Liver (tissue), 9 donors: ENCODE data around the gene TBX19. TPM values are rescaled to one million over a fixed set of nuclear protein-coding genes. Genes with fewer than 3 reads are reported as not detected.

Experiments
- DNase-seq: peaks from one replicate; pipeline ENCODE4 v3.0.0-alpha.2; 2017; ENCODE audit warnings: low spot score
- H3K27ac ChIP-seq, 2 donors: one replicate each; pipeline ENCODE4 v1.7.0; 2013; ENCODE audit warnings: inconsistent platforms in 2 of 2, low read length in 2 of 2, control low read depth in 1 of 2, low read depth in 1 of 2, mild to moderate bottlenecking in 1 of 2
- H3K27me3 ChIP-seq, 4 donors: one replicate each; pipeline versions ENCODE4 v1.6.1 to v1.7.0; 2013; ENCODE audit warnings: low read length in 3 of 4, inconsistent platforms in 1 of 4, mild to moderate bottlenecking in 1 of 4, moderate library complexity in 1 of 4; ENCODE audit not compliant: control insufficient read depth in 4 of 4, insufficient read depth in 4 of 4
- H3K36me3 ChIP-seq, 4 donors: one replicate each; pipeline versions ENCODE4 v1.6.1 to v1.7.0; 2013; ENCODE audit warnings: low read length in 3 of 4, mild to moderate bottlenecking in 3 of 4, low read depth in 1 of 4, moderate library complexity in 1 of 4; ENCODE audit not compliant: control insufficient read depth in 4 of 4, insufficient read depth in 3 of 4
- H3K4me1 ChIP-seq, 4 donors: one replicate each; pipeline versions ENCODE4 v1.6.1 to v1.7.0; 2013; ENCODE audit warnings: low read length in 3 of 4, mild to moderate bottlenecking in 3 of 4, moderate library complexity in 1 of 4; ENCODE audit not compliant: control insufficient read depth in 4 of 4, insufficient read depth in 4 of 4
- H3K4me3 ChIP-seq, 3 donors: one replicate each; pipeline versions ENCODE4 v1.6.1 to v1.7.0; 2013; ENCODE audit warnings: low read length in 3 of 3, control low read depth in 1 of 3, low read depth in 1 of 3, mild to moderate bottlenecking in 1 of 3
- H3K9ac ChIP-seq, 2 donors: one replicate each; pipeline ENCODE4 v1.7.0; 2013; ENCODE audit warnings: low read length in 2 of 2, mild to moderate bottlenecking in 2 of 2, moderate library complexity in 2 of 2, control low read depth in 1 of 2, low read depth in 1 of 2
- H3K9me3 ChIP-seq, 4 donors: one replicate each; pipeline versions ENCODE4 v1.6.1 to v1.7.0; 2013; ENCODE audit warnings: low read length in 3 of 4; ENCODE audit not compliant: control insufficient read depth in 4 of 4
- EGR1 ChIP-seq, 2 donors: IDR thresholded peaks; 2 replicates each; pipeline ENCODE4 v1.6.1; 2016 to 2018; ENCODE audit warnings: antibody characterized with exemption in 2 of 2, low read depth in 2 of 2
- FOXA1 ChIP-seq: IDR thresholded peaks from 2 replicates; pipeline ENCODE4 v1.6.1; 2016; ENCODE audit warnings: antibody characterized with exemption
- FOXA2 ChIP-seq: IDR thresholded peaks from 2 replicates; pipeline ENCODE4 v1.6.1; 2016; ENCODE audit warnings: antibody characterized with exemption
- GABPA ChIP-seq, 2 donors: IDR thresholded peaks in 1 of 2; conservative IDR thresholded peaks in 1 of 2; 2 replicates each; pipeline ENCODE4 v1.6.1; 2016; ENCODE audit warnings: antibody characterized with exemption in 2 of 2, mild to moderate bottlenecking in 1 of 2, moderate library complexity in 1 of 2
- HNF4A ChIP-seq, 2 donors: conservative IDR thresholded peaks; 2 replicates each; pipeline ENCODE4 v1.6.1; 2016; ENCODE audit warnings: antibody characterized with exemption in 2 of 2, mild to moderate bottlenecking in 2 of 2
- HNF4G ChIP-seq: IDR thresholded peaks from 2 replicates; pipeline ENCODE4 v1.6.1; 2016; ENCODE audit warnings: antibody characterized with exemption
- JUND ChIP-seq, 2 donors: IDR thresholded peaks; 2 replicates each; pipeline ENCODE4 v1.6.1; 2016; ENCODE audit warnings: antibody characterized with exemption in 2 of 2
- RAD21 ChIP-seq, 2 donors: IDR thresholded peaks; 2 replicates each; pipeline ENCODE4 v1.6.1; 2016; ENCODE audit warnings: antibody characterized with exemption in 2 of 2, mild to moderate bottlenecking in 2 of 2
- RXRA ChIP-seq, 2 donors: IDR thresholded peaks; 2 replicates each; pipeline ENCODE4 v1.6.1; 2017 to 2018; ENCODE audit warnings: antibody characterized with exemption in 2 of 2, mild to moderate bottlenecking in 1 of 2
- SP1 ChIP-seq: IDR thresholded peaks from 2 replicates; pipeline ENCODE4 v1.6.1; 2018; ENCODE audit warnings: antibody characterized with exemption, mild to moderate bottlenecking
- TAF1 ChIP-seq: conservative IDR thresholded peaks from 2 replicates; pipeline ENCODE4 v1.6.1; 2016; ENCODE audit warnings: antibody characterized with exemption, mild to moderate bottlenecking
- YY1 ChIP-seq: IDR thresholded peaks from 2 replicates; pipeline ENCODE4 v1.6.1; 2016; ENCODE audit warnings: antibody characterized with exemption, mild to moderate bottlenecking
- WGBS: extraction: QIAGEN DNeasy Blood & Tissue Kit; methylation state at CpG from one replicate; pipeline ENCODE4 v1.1.7; 2013; 5-methylcytosine and 5-hydroxymethylcytosine counted together
- polyA plus RNA-seq, 2 donors: library from polyadenylated mRNA; stranded (reverse) in 1 of 2; unstranded in 1 of 2; fragments of 200-250 nt in 1 of 2; fragments of >200 nt in 1 of 2; fragmentation: Nextera tagmentation in 1 of 2; extraction: Ambion mirVana in 1 of 2; gene quantifications; one replicate each; pipeline versions ENCODE4 v1.2.1 to v1.2.3, GENCODE V29; 2013 to 2015
- total RNA-seq, 2 donors: library from RNA; depleted of rRNA; stranded (reverse); fragments of >200 nt; gene quantifications; one replicate each; pipeline ENCODE4 v1.2.3, GENCODE V29; 2014
- TF ChIP-seq, protein P1 (sequence below): IDR thresholded peaks from 2 replicates; pipeline ENCODE4 v1.6.1; 2016; ENCODE audit warnings: antibody characterized with exemption
- TF ChIP-seq, protein P2 (sequence below): IDR thresholded peaks from 2 replicates; pipeline ENCODE4 v1.6.1; 2016; ENCODE audit warnings: antibody characterized with exemption
- TF ChIP-seq, protein P3 (sequence below): IDR thresholded peaks from 2 replicates; pipeline ENCODE4 v1.6.1; 2016; ENCODE audit warnings: antibody characterized with exemption
- TF ChIP-seq, protein P4 (sequence below): IDR thresholded peaks from 2 replicates; pipeline ENCODE4 v1.6.1; 2016; ENCODE audit warnings: antibody characterized with exemption, mild to moderate bottlenecking
- TF ChIP-seq, protein P5 (sequence below): fragments of 150-350 bp; IDR thresholded peaks from 2 replicates; pipeline ENCODE4 v1.5.1; 2017; ENCODE audit warnings: improper control_type of control experiment, low read depth, low read length; ENCODE audit not compliant: missing input control
- donor health status: healthy.
- donor health status: healthy.
- donor health status: healthy.
- donor health status: healthy.
- donor health status: healthy.

TBX19 gene
- total and polyA plus RNA-seq, 4 donors = 0.20 to 0.92 (median 0.37) TPM

DNA sequence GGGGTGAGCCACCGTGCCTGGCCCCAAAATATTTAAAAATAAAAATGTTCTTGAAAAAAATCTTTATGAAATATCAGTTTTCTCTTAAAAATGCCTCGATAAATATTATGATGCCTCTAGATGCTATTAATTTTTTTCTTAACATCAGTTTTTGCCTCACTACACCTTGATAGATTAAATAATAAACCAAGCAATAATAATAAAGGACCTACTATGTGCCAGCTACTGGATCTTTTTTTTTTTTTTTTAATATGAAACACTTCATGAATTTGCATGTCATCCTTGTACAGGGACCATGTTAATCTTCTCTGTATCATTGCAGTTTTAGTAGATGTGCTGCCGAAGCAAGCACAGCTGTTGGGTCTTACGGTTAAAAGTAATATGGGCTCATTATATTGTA, 17.5 kb upstream of the TBX19 start (continued):
- no peak for TF ChIP-seq GABPA (IDR thresholded peaks at IDR 0.05 in 1 of 2, conservative IDR thresholded peaks at IDR 0.05 in 1 of 2)
- TF ChIP-seq FOXA1 = no peak
- TF ChIP-seq JUND (IDR thresholded peaks at IDR 0.05) = no peak
- no peak for TF ChIP-seq RXRA (IDR thresholded peaks at IDR 0.05)
- TF ChIP-seq HNF4G = no peak
- no peak for TF ChIP-seq SP1
- TF ChIP-seq EGR1 (IDR thresholded peaks at IDR 0.05; ENCODE audit: low read depth in 2 of 2) = no peak
- TF ChIP-seq, protein P1, sequence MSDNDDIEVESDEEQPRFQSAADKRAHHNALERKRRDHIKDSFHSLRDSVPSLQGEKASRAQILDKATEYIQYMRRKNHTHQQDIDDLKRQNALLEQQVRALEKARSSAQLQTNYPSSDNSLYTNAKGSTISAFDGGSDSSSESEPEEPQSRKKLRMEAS = no peak
- TF ChIP-seq, protein P2, sequence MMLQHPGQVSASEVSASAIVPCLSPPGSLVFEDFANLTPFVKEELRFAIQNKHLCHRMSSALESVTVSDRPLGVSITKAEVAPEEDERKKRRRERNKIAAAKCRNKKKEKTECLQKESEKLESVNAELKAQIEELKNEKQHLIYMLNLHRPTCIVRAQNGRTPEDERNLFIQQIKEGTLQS = no peak

DNA sequence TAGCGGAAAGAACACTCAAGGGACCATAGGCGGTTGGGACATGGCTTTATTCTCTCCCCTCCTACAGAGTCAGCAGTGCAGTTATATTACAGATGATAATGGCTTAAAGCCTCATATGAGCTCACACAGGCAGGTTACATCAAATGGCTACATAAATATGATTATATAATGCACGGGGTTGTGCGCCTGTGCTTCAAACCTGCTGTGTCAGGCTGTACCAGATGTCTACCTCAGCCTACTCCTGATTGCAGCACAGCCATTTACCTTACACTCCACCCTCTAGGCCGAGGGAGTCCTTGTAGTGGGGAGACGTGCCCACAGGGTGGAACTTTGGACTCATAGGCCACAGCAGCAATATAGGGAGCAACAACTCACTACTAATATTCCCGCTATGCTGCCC, 16.4 kb upstream of the TBX19 start:
- TF ChIP-seq JUND (IDR thresholded peaks at IDR 0.05) (no peak), FOXA1 (no peak)
- Histone ChIP-seq H3K9ac (no peak overlapping the region), H3K36me3 (no peaks in the 10 kb centered on the region), H3K4me3 (no peak overlapping the region), H3K27me3 (no peaks in the 10 kb centered on the region), H3K4me1 (peaks cover 0 to 9% (median 7%) of the 10 kb centered on the region in 4 donors), H3K9me3 (no peaks in the 10 kb centered on the region), H3K27ac (no peak overlapping the region)
- 98% methylated on average over 7 of the region's 7 CpGs for WGBS
- DNase-seq = no peak

DNA sequence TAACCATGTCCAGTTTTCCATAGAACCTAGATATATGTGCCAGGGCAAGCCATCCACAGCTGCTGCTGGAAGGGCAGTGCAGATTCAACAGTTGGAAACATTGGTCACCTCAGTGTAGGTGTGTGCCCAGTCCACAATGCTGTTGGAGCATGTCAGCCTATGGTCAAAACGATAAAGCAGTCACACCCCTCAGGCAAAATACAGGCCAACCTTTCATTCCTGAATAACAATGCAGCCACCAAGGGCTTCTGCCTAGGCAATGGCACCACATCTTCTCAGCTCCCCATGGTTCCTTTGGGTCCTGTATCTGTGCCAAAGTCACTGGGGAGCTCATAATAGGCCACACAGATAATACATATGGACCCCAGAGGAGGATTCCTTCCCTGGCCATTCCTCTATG, 15.1 kb upstream of the TBX19 start:
- TF ChIP-seq YY1 (no peak), HNF4A (conservative IDR thresholded peaks at IDR 0.05) (no peak), GABPA (IDR thresholded peaks at IDR 0.05 in 1 of 2, conservative IDR thresholded peaks at IDR 0.05 in 1 of 2) (no peak), HNF4G (no peak), RAD21 (IDR thresholded peaks at IDR 0.05) (no peak), FOXA2 (no peak), SP1 (no peak), RXRA (IDR thresholded peaks at IDR 0.05) (no peak), FOXA1 (no peak), TAF1 (no peak)
- TF ChIP-seq, protein P3, sequence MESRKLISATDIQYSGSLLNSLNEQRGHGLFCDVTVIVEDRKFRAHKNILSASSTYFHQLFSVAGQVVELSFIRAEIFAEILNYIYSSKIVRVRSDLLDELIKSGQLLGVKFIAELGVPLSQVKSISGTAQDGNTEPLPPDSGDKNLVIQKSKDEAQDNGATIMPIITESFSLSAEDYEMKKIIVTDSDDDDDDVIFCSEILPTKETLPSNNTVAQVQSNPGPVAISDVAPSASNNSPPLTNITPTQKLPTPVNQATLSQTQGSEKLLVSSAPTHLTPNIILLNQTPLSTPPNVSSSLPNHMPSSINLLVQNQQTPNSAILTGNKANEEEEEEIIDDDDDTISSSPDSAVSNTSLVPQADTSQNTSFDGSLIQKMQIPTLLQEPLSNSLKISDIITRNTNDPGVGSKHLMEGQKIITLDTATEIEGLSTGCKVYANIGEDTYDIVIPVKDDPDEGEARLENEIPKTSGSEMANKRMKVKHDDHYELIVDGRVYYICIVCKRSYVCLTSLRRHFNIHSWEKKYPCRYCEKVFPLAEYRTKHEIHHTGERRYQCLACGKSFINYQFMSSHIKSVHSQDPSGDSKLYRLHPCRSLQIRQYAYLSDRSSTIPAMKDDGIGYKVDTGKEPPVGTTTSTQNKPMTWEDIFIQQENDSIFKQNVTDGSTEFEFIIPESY = no peak
- TF ChIP-seq, protein P4, sequence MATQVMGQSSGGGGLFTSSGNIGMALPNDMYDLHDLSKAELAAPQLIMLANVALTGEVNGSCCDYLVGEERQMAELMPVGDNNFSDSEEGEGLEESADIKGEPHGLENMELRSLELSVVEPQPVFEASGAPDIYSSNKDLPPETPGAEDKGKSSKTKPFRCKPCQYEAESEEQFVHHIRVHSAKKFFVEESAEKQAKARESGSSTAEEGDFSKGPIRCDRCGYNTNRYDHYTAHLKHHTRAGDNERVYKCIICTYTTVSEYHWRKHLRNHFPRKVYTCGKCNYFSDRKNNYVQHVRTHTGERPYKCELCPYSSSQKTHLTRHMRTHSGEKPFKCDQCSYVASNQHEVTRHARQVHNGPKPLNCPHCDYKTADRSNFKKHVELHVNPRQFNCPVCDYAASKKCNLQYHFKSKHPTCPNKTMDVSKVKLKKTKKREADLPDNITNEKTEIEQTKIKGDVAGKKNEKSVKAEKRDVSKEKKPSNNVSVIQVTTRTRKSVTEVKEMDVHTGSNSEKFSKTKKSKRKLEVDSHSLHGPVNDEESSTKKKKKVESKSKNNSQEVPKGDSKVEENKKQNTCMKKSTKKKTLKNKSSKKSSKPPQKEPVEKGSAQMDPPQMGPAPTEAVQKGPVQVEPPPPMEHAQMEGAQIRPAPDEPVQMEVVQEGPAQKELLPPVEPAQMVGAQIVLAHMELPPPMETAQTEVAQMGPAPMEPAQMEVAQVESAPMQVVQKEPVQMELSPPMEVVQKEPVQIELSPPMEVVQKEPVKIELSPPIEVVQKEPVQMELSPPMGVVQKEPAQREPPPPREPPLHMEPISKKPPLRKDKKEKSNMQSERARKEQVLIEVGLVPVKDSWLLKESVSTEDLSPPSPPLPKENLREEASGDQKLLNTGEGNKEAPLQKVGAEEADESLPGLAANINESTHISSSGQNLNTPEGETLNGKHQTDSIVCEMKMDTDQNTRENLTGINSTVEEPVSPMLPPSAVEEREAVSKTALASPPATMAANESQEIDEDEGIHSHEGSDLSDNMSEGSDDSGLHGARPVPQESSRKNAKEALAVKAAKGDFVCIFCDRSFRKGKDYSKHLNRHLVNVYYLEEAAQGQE = no peak
- TF ChIP-seq, protein P5, sequence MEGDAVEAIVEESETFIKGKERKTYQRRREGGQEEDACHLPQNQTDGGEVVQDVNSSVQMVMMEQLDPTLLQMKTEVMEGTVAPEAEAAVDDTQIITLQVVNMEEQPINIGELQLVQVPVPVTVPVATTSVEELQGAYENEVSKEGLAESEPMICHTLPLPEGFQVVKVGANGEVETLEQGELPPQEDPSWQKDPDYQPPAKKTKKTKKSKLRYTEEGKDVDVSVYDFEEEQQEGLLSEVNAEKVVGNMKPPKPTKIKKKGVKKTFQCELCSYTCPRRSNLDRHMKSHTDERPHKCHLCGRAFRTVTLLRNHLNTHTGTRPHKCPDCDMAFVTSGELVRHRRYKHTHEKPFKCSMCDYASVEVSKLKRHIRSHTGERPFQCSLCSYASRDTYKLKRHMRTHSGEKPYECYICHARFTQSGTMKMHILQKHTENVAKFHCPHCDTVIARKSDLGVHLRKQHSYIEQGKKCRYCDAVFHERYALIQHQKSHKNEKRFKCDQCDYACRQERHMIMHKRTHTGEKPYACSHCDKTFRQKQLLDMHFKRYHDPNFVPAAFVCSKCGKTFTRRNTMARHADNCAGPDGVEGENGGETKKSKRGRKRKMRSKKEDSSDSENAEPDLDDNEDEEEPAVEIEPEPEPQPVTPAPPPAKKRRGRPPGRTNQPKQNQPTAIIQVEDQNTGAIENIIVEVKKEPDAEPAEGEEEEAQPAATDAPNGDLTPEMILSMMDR = no peak
- TF ChIP-seq, protein P2 = no peak
- H3K36me3 ChIP-seq = no peaks in the 10 kb centered on the region
- no peak overlapping the region for H3K27ac ChIP-seq
- H3K4me1 ChIP-seq = peaks cover 0 to 9% (median 7%) of the 10 kb centered on the region in 4 donors
- H3K27me3 ChIP-seq = no peaks in the 10 kb centered on the region
- no peaks in the 10 kb centered on the region for H3K9me3 ChIP-seq
- no peak overlapping the region for H3K4me3 ChIP-seq
- H3K9ac ChIP-seq = no peak overlapping the region
- DNase-seq = no peak
- WGBS = 96% methylated on average over 1 of the region's 1 CpG
